Vagina (tissue), 2 donors: ENCODE measurements around the gene KIF1A. TPM values are rescaled to one million over a fixed set of nuclear protein-coding genes. Genes with fewer than 3 reads are reported as not detected.

Experiments
- DNase-seq, 2 donors: peaks; one replicate each; pipeline ENCODE4 v3.0.0-alpha.2; 2017; ENCODE audit errors: extremely low spot score in 2 of 2
- H3K27ac ChIP-seq: fragments of 200-600 bp; sonication (generic); one replicate; pipeline ENCODE4 v1.5.1; 2019
- H3K27me3 ChIP-seq: fragments of 200-600 bp; sonication (generic); one replicate; pipeline ENCODE4 v1.5.1; 2019
- H3K36me3 ChIP-seq, 2 donors: fragments of 200-600 bp; sonication (generic); one replicate each; pipeline ENCODE4 v1.5.1; 2017 to 2019
- H3K4me1 ChIP-seq: fragments of 200-600 bp; sonication (generic); one replicate; pipeline ENCODE4 v1.5.1; 2019
- H3K4me3 ChIP-seq, 2 donors: fragments of 200-600 bp; sonication (generic); 1 replicate in 1 of 2; 2 replicates in 1 of 2; pipeline ENCODE4 v1.5.1; 2016 to 2019
- H3K9me3 ChIP-seq: fragments of 200-600 bp; sonication (generic); one replicate; pipeline ENCODE4 v1.5.1; 2019
- POLR2A ChIP-seq, 2 donors: fragments of 450-650 bp; IDR thresholded peaks; one replicate each; pipeline ENCODE4 v1.6.1; 2017; ENCODE audit warnings: antibody characterized with exemption in 2 of 2, mild to moderate bottlenecking in 2 of 2, moderate library complexity in 2 of 2
- POLR2AphosphoS5 ChIP-seq, 2 donors: sonication (generic); formaldehyde crosslinking; IDR thresholded peaks; one replicate each; pipeline ENCODE4 v1.9.0; 2017; ENCODE audit warnings: antibody characterized with exemption in 2 of 2, mild to moderate bottlenecking in 2 of 2, low read depth in 1 of 2; ENCODE audit not compliant: insufficient read depth in 1 of 2
- intact Hi-C: fragments of 100-400 bp; cut with DNase I; formaldehyde crosslinking; loops from one replicate; pipeline ENCODE4 v1.15.1; 2023
- total RNA-seq: library from RNA; depleted of rRNA; stranded (reverse); fragments of >200 nt; gene quantifications from one replicate; pipeline ENCODE4 v1.2.3, GENCODE V29; 2016
- TF ChIP-seq, protein P1 (sequence below), 3 experiments: fragments of 450-650 bp in 2 of 3; fragments of 200-600 bp in 1 of 3; sonication (generic) in 1 of 3; IDR thresholded peaks; one replicate each; pipeline ENCODE4 v1.5.1; 2017 to 2019; ENCODE audit warnings: antibody characterized with exemption in 3 of 3, mild to moderate bottlenecking in 2 of 3, moderate library complexity in 2 of 3

The KIF1A gene
- total RNA-seq, 1 donor from 2014 or later, result 6.1 TPM

DNA sequence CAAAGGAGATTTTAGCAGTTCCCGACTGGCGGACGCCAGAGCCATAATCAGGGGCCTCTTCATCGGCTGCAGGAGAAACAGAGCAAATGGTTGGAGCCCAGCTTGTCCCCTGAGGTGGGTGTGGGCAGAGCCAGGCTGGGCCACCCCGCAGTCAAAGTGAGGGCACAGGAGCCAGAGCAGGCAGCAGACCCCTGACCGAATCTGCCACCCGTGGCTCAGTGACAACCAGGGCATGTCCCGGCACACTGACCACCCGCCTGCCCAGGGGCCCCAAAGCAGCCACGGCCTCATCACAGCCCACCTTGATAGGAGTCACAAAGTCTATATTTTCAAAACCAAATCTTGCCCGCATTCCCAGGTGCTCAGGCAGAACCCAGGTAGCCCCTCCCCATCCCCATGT, 72.8 kb downstream of the KIF1A start:
- H3K27me3 ChIP-seq, result no peaks in the 10 kb centered on the region
- DNase-seq, result no peak
- TF ChIP-seq POLR2A (IDR thresholded peaks at IDR 0.05), result no peak
- no peak for TF ChIP-seq POLR2AphosphoS5 (IDR thresholded peaks at IDR 0.05; ENCODE audit: insufficient read depth in 1 of 2, low read depth in 1 of 2)
- TF ChIP-seq, protein P1, sequence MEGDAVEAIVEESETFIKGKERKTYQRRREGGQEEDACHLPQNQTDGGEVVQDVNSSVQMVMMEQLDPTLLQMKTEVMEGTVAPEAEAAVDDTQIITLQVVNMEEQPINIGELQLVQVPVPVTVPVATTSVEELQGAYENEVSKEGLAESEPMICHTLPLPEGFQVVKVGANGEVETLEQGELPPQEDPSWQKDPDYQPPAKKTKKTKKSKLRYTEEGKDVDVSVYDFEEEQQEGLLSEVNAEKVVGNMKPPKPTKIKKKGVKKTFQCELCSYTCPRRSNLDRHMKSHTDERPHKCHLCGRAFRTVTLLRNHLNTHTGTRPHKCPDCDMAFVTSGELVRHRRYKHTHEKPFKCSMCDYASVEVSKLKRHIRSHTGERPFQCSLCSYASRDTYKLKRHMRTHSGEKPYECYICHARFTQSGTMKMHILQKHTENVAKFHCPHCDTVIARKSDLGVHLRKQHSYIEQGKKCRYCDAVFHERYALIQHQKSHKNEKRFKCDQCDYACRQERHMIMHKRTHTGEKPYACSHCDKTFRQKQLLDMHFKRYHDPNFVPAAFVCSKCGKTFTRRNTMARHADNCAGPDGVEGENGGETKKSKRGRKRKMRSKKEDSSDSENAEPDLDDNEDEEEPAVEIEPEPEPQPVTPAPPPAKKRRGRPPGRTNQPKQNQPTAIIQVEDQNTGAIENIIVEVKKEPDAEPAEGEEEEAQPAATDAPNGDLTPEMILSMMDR (IDR thresholded peaks at IDR 0.05), result no peak
- H3K36me3 ChIP-seq, result no peaks in the 10 kb centered on the region
- no peak overlapping the region for H3K27ac ChIP-seq
- no peaks in the 10 kb centered on the region for H3K4me1 ChIP-seq
- H3K9me3 ChIP-seq, result no peaks in the 10 kb centered on the region
- intact Hi-C loops, result no loop called here
- H3K4me3 ChIP-seq, result no peak overlapping the region

GRCh38 chr2:240746671-240747070, 73.3 kb downstream of the KIF1A start:
- H3K4me3 ChIP-seq, result no peak overlapping the region
- H3K4me1 ChIP-seq, result no peaks in the 10 kb centered on the region
- H3K9me3 ChIP-seq, result no peaks in the 10 kb centered on the region
- H3K27me3 ChIP-seq, result no peaks in the 10 kb centered on the region
- H3K36me3 ChIP-seq, result no peaks in the 10 kb centered on the region
- H3K27ac ChIP-seq, result no peak overlapping the region
- no peak for DNase-seq
- TF ChIP-seq POLR2AphosphoS5 (IDR thresholded peaks at IDR 0.05; ENCODE audit: insufficient read depth in 1 of 2, low read depth in 1 of 2) (no peak), POLR2A (IDR thresholded peaks at IDR 0.05) (no peak)
- TF ChIP-seq, protein P1 (IDR thresholded peaks at IDR 0.05), result no peak
- intact Hi-C loops, result no loop called here

DNA sequence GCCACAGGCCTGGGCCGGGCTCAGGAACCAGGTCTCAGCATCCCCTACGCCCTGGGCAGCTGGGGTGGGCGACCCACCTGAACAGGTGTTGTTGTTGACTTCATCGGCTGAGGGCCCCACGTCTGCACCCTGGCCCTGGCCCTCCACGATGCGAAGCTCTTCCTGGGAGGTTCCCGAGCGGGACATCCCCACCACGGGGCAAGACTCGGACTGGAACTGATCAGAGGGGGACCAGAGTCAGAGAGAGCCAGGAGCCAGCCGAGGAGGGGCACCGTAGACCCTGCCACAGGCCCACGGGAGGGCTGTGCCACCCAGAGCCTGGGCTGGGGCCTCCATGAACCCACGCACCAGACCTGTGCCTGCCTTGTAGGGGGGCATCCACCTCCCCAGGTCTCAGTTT, 74.1 kb downstream of the KIF1A start:
- intact Hi-C loops, result no loop called here
- Histone ChIP-seq H3K27me3 (no peaks in the 10 kb centered on the region), H3K36me3 (no peaks in the 10 kb centered on the region), H3K4me3 (no peak overlapping the region), H3K9me3 (no peaks in the 10 kb centered on the region), H3K27ac (no peak overlapping the region), H3K4me1 (no peaks in the 10 kb centered on the region)
- no peak for TF ChIP-seq POLR2AphosphoS5 (IDR thresholded peaks at IDR 0.05; ENCODE audit: insufficient read depth in 1 of 2, low read depth in 1 of 2)
- TF ChIP-seq POLR2A (IDR thresholded peaks at IDR 0.05), result no peak
- TF ChIP-seq, protein P1 (IDR thresholded peaks at IDR 0.05), result no peak
- DNase-seq, result no peak

DNA sequence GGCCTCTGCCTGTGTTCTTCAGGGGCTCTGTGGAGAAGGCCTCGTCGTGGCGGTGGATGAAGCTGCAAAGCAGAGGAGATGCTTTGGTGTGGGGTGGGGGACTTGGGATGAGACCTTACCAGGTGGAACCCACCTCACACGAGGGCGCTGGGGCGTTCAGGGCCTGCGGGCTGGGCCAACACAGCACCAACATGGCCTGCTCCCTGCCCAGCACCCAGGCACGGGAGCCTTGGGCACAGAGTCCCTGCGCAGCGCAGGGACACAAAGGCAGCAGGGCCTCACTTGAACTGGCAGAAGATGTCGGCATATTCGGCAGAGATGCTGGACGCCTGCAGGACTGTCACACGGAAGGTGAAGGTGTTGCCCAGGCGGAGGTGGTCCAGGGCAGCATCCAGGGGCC, 74.6 kb downstream of the KIF1A start:
- Histone ChIP-seq H3K4me1 (no peaks in the 10 kb centered on the region), H3K27ac (no peak overlapping the region), H3K9me3 (no peaks in the 10 kb centered on the region), H3K4me3 (no peak overlapping the region), H3K27me3 (no peaks in the 10 kb centered on the region), H3K36me3 (no peaks in the 10 kb centered on the region)
- TF ChIP-seq POLR2A (IDR thresholded peaks at IDR 0.05), result no peak
- TF ChIP-seq, protein P1 (IDR thresholded peaks at IDR 0.05), result no peak
- no peak for TF ChIP-seq POLR2AphosphoS5 (IDR thresholded peaks at IDR 0.05; ENCODE audit: insufficient read depth in 1 of 2, low read depth in 1 of 2)
- no peak for DNase-seq
- intact Hi-C loops, result no loop called here

- no peaks in the 10 kb centered on the region for H3K36me3 ChIP-seq
- intact Hi-C loops, result no loop called here
- H3K9me3 ChIP-seq, result no peaks in the 10 kb centered on the region
- TF ChIP-seq POLR2A (IDR thresholded peaks at IDR 0.05), result no peak
- TF ChIP-seq, protein P1 (IDR thresholded peaks at IDR 0.05), result no peak
- no peak for TF ChIP-seq POLR2AphosphoS5 (IDR thresholded peaks at IDR 0.05; ENCODE audit: insufficient read depth in 1 of 2, low read depth in 1 of 2)
- no peak for DNase-seq
- H3K4me3 ChIP-seq, result no peak overlapping the region
- H3K4me1 ChIP-seq, result no peaks in the 10 kb centered on the region
- H3K27me3 ChIP-seq, result no peaks in the 10 kb centered on the region
- H3K27ac ChIP-seq, result no peak overlapping the region
Measured at GRCh38 chr2:240742602-240743095, 77.4 kb downstream of the KIF1A start.
